WERI-Rb-1 (cell line): ENCODE data around the gene PEAK1.
"Not testable (repeated sequence)": the region's sequence is repeated elsewhere in the genome, so short reads cannot be mapped to it uniquely, and the experiment has no call there.

Experiments
- DNase-seq: peaks from one replicate; pipeline ENCODE4 v3.0.0-alpha.2; 2020
- H3K27ac ChIP-seq: fragments of 250-450 bp; sonication (Bioruptor Pico); 2 replicates; pipeline ENCODE4 v1.5.1; 2020; ENCODE audit warnings: mild to moderate bottlenecking, moderate library complexity
- H3K27me3 ChIP-seq: fragments of 250-450 bp; sonication (Bioruptor Pico); 2 replicates; pipeline ENCODE4 v1.5.1; 2021; ENCODE audit warnings: mild to moderate bottlenecking, low read depth, moderate library complexity; ENCODE audit not compliant: insufficient read depth, severe bottlenecking
- H3K36me3 ChIP-seq: fragments of 250-450 bp; sonication (Bioruptor Pico); 2 replicates; pipeline ENCODE4 v1.5.1; 2020; ENCODE audit warnings: mild to moderate bottlenecking, moderate library complexity
- H3K4me3 ChIP-seq: 2 replicates; pipeline ENCODE4 v1.5.1; 2011; ENCODE audit warnings: low read depth, mild to moderate bottlenecking, control low read depth, low read length
- H3K9me3 ChIP-seq: fragments of 250-450 bp; sonication (Bioruptor Pico); 2 replicates; pipeline ENCODE4 v1.5.1; 2021; ENCODE audit warnings: mild to moderate bottlenecking, moderate library complexity; ENCODE audit not compliant: severe bottlenecking
- TF ChIP-seq, protein P1 (sequence below): IDR thresholded peaks from 2 replicates; pipeline ENCODE4 v1.5.1; 2011; ENCODE audit warnings: low read depth, mild to moderate bottlenecking, control low read depth, inconsistent platforms, low read length

The PEAK1 gene

DNA sequence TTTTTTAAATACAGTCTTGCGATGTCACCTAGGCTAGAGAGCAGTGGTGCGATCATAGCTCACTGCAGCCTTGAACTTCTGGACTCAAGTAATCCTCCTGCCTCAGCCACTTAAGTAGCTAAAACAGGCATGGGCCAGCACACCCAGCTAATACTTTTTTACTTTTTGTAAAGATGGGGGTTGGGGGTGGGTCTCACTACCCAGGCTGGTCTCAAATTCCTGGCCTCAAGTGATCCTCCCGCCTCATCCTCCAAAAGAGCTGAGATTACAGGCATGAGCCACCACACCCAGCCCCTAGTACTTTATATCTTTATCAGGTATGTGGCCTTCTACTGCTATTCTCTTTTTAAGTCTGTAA is 8.3 kb downstream of the PEAK1 start:
- TF ChIP-seq, protein P1, sequence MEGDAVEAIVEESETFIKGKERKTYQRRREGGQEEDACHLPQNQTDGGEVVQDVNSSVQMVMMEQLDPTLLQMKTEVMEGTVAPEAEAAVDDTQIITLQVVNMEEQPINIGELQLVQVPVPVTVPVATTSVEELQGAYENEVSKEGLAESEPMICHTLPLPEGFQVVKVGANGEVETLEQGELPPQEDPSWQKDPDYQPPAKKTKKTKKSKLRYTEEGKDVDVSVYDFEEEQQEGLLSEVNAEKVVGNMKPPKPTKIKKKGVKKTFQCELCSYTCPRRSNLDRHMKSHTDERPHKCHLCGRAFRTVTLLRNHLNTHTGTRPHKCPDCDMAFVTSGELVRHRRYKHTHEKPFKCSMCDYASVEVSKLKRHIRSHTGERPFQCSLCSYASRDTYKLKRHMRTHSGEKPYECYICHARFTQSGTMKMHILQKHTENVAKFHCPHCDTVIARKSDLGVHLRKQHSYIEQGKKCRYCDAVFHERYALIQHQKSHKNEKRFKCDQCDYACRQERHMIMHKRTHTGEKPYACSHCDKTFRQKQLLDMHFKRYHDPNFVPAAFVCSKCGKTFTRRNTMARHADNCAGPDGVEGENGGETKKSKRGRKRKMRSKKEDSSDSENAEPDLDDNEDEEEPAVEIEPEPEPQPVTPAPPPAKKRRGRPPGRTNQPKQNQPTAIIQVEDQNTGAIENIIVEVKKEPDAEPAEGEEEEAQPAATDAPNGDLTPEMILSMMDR: no peak
- H3K27ac ChIP-seq: no peak overlapping the region
- peak; percentile 13 for DNase-seq
- H3K36me3 ChIP-seq: no peaks in the 10 kb centered on the region
- no peaks in the 10 kb centered on the region for H3K9me3 ChIP-seq
- no peak overlapping the region for H3K4me3 ChIP-seq
- H3K27me3 ChIP-seq: no peaks in the 10 kb centered on the region

DNA sequence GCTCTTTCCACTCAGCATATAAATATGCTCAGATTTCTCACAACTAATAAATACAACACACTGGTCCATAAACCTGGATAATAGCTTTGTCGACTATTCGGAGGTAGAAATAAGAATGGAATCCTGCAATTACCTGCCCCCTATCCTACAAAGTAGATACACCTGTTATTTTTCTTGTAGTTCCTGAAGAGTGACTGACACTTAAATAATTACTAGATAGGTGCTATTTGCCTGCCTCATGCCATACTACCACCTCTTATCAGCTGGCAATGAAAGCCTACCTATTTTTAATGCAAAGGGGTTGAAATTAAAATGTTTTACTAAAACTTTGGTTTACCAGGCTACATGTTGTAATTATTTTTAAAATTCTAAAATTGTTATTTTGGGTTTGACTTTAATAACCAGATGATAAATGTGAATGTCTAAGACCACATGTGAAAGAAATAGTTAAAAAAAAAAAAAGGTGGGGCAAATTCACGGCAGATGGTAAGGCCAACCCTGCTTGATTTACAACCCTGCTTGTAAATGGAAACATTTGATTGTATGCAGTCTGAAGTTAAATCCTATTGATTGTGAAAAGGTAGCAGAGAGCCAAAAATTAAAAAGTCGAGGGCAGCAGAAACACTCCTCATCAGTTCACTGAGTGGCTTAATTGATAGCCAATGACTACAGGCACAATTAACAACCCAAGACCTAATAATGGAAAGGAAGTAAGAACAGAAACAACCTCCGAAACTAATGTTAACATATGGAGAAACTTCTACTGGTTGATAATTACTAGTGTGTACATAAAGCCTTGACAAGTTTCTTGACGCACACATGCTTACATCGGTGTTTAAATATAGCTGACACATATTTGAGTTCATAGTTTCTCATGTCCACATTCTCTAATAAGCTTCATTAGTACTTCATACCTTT is 8.9 kb downstream of the PEAK1 start:
- DNase-seq: no peak
- TF ChIP-seq, protein P1: no peak
- peak overlapping the region; percentile 27; the same call in 1 of the 2 replicates for H3K27ac ChIP-seq

DNA sequence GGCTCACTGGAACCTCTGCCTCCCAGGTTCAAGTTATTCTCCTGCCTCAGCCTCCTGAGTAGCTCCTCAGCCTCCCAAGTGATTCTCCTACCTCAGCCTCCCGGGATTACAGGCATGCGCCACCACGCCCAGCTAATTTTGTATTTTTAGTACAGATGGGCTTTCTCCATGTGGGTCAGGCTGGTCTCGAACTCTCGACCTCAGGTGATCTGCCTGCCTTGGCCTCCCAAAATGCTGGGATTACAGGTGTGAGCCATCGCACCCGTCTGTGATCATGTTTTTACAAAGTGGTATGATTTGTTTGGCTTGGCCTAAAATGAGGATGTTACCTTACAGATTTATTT is 9.8 kb downstream of the PEAK1 start:
- not testable (repeated sequence) for DNase-seq, H3K4me3 ChIP-seq, H3K27ac ChIP-seq, H3K36me3 ChIP-seq, H3K9me3 ChIP-seq, H3K27me3 ChIP-seq

More for the DNA sequence above, 8.9 kb downstream of the PEAK1 start:
- H3K9me3 ChIP-seq: no peaks in the 10 kb centered on the region
- H3K36me3 ChIP-seq: no peaks in the 10 kb centered on the region
- H3K27me3 ChIP-seq: no peaks in the 10 kb centered on the region
- no peak overlapping the region for H3K4me3 ChIP-seq

DNA sequence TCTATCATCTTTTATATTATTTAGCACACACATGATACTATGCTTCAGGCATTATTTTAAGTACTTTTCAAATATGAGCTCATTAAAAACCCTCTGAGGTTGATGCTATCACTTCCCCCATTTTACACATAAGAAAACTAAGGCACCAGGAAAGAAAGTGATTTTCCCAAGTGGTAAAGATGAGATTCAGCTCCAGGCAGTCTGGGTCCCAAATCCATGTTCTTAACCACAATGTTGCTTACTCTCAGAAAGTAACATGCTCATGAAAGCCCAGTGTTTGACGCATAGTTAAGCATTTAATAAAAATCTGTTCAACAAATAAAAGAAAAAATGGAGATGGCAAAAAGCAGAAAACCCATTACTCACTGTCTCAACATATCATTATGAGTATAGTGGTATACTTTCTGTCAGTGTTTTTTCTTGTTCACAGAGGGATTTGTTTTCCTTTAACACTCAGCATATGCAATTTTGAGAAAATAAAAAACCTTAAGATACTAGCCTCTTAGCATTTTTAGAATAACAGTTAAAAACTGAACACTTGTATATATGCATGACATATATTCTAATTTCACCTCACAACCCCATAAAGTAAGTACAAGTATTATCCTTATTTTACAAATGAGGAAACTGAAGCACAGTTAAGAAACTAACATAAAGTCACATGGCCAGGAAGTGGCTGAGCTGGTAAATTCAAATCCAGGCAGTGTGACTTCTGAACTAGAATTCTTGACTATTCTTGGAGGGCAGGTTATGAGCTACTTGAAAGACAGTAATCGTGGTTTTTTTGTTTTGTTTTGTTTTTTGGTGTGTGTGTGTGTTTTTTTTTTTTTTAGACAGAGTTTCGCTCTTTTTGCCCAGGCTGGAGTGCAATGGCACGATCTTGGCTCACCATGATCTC is 10.4 kb downstream of the PEAK1 start:
- DNase-seq: no peak
- no peaks in the 10 kb centered on the region for H3K27me3 ChIP-seq
- H3K4me3 ChIP-seq: no peak overlapping the region
- H3K36me3 ChIP-seq: no peaks in the 10 kb centered on the region
- TF ChIP-seq, protein P1: no peak
- no peaks in the 10 kb centered on the region for H3K9me3 ChIP-seq
- H3K27ac ChIP-seq: no peak overlapping the region

DNA sequence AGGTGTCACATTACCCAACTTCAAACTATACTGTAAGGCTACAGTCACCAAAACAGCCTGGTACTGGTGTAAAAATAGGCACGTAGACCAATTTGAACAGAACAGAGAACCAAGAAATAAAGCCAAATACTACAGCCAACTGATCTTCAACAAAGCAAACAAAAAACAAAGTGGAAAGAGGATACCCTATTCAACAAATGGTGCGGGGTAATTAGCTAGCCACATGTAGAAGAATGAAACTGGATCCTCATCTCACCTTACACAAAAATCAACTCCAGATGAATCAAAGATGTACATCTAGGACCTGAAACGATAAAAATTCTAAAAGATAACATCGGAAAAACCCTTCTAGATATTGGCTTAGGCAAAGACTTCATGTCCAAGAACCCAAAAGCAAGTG is 13.1 kb downstream of the PEAK1 start:
- no peak for DNase-seq
- H3K9me3 ChIP-seq: no peaks in the 10 kb centered on the region
- H3K27ac ChIP-seq: no peak overlapping the region
- H3K4me3 ChIP-seq: no peak overlapping the region
- no peaks in the 10 kb centered on the region for H3K36me3 ChIP-seq
- TF ChIP-seq, protein P1: no peak
- no peaks in the 10 kb centered on the region for H3K27me3 ChIP-seq

DNA sequence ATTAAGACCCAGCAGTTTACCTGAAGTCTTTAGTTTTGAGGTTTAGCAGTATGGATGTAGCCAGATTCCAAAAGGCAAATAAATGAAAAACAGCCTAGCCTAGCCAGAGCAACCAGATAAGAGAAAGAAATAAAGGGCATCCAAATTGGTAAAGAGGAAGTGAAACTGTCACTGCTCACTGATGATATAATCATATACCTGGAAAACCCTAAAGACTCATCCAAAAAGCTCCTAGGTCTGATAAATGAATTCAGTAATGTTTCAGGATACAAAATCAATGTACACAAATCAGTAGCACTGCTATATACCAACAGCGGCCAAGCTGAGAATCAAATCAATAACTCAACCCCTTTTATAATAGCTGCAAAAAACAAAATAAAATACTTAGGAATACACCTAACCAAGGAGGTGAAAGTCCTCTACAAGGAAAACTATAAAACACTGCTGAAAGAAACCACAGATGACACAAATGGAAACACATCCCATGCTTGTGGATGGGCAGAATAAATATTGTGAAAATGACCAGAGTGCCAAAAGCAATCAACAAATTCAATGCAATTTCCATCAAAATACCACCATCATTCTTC is 13.6 kb downstream of the PEAK1 start:
- not testable (repeated sequence) for H3K36me3 ChIP-seq, H3K9me3 ChIP-seq, H3K27ac ChIP-seq, H3K27me3 ChIP-seq, DNase-seq, H3K4me3 ChIP-seq
